CD4-positive, alpha-beta memory T cell (primary cell): Measurements from ENCODE around the gene TNIK. TPM values are rescaled to one million over a fixed set of nuclear protein-coding genes. Genes with fewer than 3 reads are reported as not detected.

Experiments
- microRNA-seq: library from miRNA; unstranded; fragments of <30 nt; microRNA quantifications from one replicate; pipeline ENCODE4 v1.2.0, GENCODE V29; 2021; ENCODE audit warnings: borderline replicate concordance, borderline number of aligned reads, borderline microRNAs expressed, mixed read lengths
- polyA plus RNA-seq, 2 donors: library from polyadenylated mRNA; unstranded; fragments of 300-500 nt; fragmentation: Illumina TruSeq; gene quantifications; one replicate each; pipeline ENCODE4 v1.2.3, GENCODE V29; 2021
- total RNA-seq, 2 experiments: library from RNA; stranded (reverse); gene quantifications; one replicate each; pipeline ENCODE4 v1.2.3, GENCODE V29; 2021

Gene TNIK
- total and polyA plus RNA-seq, 4 experiments from 2014 or later, result 14.6 to 93.5 (median 58.1) TPM

Small RNAs within 50 kb of the gene (microRNA-seq; reads per million reads assigned to microRNA genes)
- gene MIR569, result not detected
